ENCODE results near the gene BAMBI.

BAMBI gene

DNA sequence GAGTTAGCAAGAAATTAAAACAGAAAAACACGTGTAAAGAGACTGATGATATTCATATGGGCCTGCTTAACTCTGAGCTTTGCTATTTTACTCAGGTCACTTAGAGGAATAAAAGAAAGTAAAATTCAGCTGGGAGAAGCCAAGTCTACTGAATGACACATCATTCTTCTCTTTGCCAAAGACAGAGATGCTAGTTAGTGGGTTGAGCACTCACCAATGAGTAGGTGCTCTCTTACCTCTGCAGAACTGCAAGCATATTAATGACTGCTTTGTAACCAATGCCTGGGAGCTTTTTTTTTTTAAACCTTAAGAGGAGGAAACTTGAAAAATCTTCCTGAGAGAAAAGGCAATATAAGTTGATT lies 44.8 kb upstream of the BAMBI start:
- H3K27ac ChIP-seq (ENCODE audit: low read depth, low read length, poor library complexity, severe bottlenecking): no peak overlapping the region
- H4K20me1 ChIP-seq (ENCODE audit: insufficient read depth, low read length): no peaks in the 10 kb centered on the region
- H3F3A ChIP-seq (ENCODE audit: insufficient read depth, low read length): no peaks in the 10 kb centered on the region
- no peaks in the 10 kb centered on the region for H3K4me1 ChIP-seq (ENCODE audit: insufficient read depth, low read length, severe bottlenecking)
- H3K9me3 ChIP-seq (ENCODE audit: low read length): no peaks in the 10 kb centered on the region
- H2AFZ ChIP-seq (ENCODE audit: low read length): no peak overlapping the region
- no peaks in the 10 kb centered on the region for H3K9me2 ChIP-seq (ENCODE audit: low read depth, low read length)
- no peak overlapping the region for H3K4me2 ChIP-seq (ENCODE audit: low read length)
- H3K27me3 ChIP-seq (ENCODE audit: insufficient read depth, low read length): no peaks in the 10 kb centered on the region
- no peaks in the 10 kb centered on the region for H3K79me2 ChIP-seq (ENCODE audit: insufficient read depth, low read length)
- TF ChIP-seq EZH2 (IDR thresholded peaks at IDR 0.05; ENCODE audit: borderline replicate concordance, low read length): no peak
- TF ChIP-seq, protein P1, sequence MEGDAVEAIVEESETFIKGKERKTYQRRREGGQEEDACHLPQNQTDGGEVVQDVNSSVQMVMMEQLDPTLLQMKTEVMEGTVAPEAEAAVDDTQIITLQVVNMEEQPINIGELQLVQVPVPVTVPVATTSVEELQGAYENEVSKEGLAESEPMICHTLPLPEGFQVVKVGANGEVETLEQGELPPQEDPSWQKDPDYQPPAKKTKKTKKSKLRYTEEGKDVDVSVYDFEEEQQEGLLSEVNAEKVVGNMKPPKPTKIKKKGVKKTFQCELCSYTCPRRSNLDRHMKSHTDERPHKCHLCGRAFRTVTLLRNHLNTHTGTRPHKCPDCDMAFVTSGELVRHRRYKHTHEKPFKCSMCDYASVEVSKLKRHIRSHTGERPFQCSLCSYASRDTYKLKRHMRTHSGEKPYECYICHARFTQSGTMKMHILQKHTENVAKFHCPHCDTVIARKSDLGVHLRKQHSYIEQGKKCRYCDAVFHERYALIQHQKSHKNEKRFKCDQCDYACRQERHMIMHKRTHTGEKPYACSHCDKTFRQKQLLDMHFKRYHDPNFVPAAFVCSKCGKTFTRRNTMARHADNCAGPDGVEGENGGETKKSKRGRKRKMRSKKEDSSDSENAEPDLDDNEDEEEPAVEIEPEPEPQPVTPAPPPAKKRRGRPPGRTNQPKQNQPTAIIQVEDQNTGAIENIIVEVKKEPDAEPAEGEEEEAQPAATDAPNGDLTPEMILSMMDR (IDR thresholded peaks at IDR 0.05; ENCODE audit: low read length): no peak
- no peaks in the 10 kb centered on the region for H3K36me3 ChIP-seq (ENCODE audit: insufficient read depth, low read length)
- no peak overlapping the region for H3K9ac ChIP-seq (ENCODE audit: low read length)
- H3K4me3 ChIP-seq (ENCODE audit: low read depth, low read length, poor library complexity, severe bottlenecking): no peak overlapping the region

DNA sequence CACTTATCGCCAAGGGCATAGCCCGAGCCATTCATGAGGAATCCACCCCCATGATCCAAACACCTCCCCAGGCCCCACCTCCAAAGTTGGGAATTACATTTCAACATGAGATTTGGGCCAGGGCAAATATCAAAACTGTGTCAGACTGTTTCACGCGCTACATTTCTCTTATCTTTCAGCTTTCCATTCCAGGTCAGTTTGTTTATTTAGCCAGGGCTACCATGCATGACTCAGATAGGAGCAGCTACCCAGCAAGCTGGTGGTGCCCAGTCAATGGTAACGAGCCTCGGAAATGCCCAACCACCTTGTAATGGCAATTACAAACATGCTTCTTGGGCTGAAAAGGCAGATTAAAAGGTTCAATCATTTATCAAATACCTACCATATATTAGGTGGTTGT lies 43.6 kb upstream of the BAMBI start:
- no peak overlapping the region for H3K27ac ChIP-seq (ENCODE audit: low read depth, low read length, poor library complexity, severe bottlenecking)
- H3K4me2 ChIP-seq (ENCODE audit: low read length): no peak overlapping the region
- no peak overlapping the region for H3K9ac ChIP-seq (ENCODE audit: low read length)
- H3K79me2 ChIP-seq (ENCODE audit: insufficient read depth, low read length): no peaks in the 10 kb centered on the region
- H3K4me1 ChIP-seq (ENCODE audit: insufficient read depth, low read length, severe bottlenecking): no peaks in the 10 kb centered on the region
- no peaks in the 10 kb centered on the region for H3K27me3 ChIP-seq (ENCODE audit: insufficient read depth, low read length)
- H3K9me2 ChIP-seq (ENCODE audit: low read depth, low read length): no peaks in the 10 kb centered on the region
- TF ChIP-seq, protein P1 (IDR thresholded peaks at IDR 0.05; ENCODE audit: low read length): no peak
- TF ChIP-seq EZH2 (IDR thresholded peaks at IDR 0.05; ENCODE audit: borderline replicate concordance, low read length): no peak
- H4K20me1 ChIP-seq (ENCODE audit: insufficient read depth, low read length): no peaks in the 10 kb centered on the region
- H3F3A ChIP-seq (ENCODE audit: insufficient read depth, low read length): no peaks in the 10 kb centered on the region
- H3K36me3 ChIP-seq (ENCODE audit: insufficient read depth, low read length): no peaks in the 10 kb centered on the region
- no peak overlapping the region for H3K4me3 ChIP-seq (ENCODE audit: low read depth, low read length, poor library complexity, severe bottlenecking)
- H3K9me3 ChIP-seq (ENCODE audit: low read length): no peaks in the 10 kb centered on the region
- H2AFZ ChIP-seq (ENCODE audit: low read length): no peak overlapping the region

DNA sequence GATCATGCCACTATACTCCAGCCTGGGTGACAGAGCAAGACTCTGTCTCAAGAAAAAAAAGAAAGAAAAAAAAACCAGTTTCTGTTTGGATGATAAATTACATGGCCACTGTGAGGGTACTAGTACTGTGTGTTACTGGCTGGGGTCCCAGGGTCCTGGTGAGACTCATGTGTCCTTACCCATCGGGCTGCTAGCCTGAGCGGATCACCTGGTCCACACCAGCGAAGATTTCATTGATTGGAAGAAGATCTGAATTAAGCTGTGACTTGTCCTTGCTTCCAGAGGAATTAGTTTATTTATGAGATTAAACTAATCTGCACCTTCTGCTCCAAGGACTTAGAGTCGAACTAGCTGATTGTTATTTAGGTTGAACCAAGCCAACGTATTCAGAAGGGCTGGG lies 40.0 kb upstream of the BAMBI start:
- Histone ChIP-seq H3K9ac (ENCODE audit: low read length) (no peak overlapping the region), H2AFZ (ENCODE audit: low read length) (no peak overlapping the region), H3K27me3 (ENCODE audit: insufficient read depth, low read length) (no peaks in the 10 kb centered on the region), H3K9me2 (ENCODE audit: low read depth, low read length) (no peaks in the 10 kb centered on the region), H3K4me2 (ENCODE audit: low read length) (no peak overlapping the region), H3K79me2 (ENCODE audit: insufficient read depth, low read length) (no peaks in the 10 kb centered on the region), H3F3A (ENCODE audit: insufficient read depth, low read length) (no peaks in the 10 kb centered on the region), H4K20me1 (ENCODE audit: insufficient read depth, low read length) (no peaks in the 10 kb centered on the region), H3K4me3 (ENCODE audit: low read depth, low read length, poor library complexity, severe bottlenecking) (no peak overlapping the region), H3K36me3 (ENCODE audit: insufficient read depth, low read length) (no peaks in the 10 kb centered on the region), H3K9me3 (ENCODE audit: low read length) (no peaks in the 10 kb centered on the region), H3K27ac (ENCODE audit: low read depth, low read length, poor library complexity, severe bottlenecking) (no peak overlapping the region), H3K4me1 (ENCODE audit: insufficient read depth, low read length, severe bottlenecking) (no peaks in the 10 kb centered on the region)
- TF ChIP-seq, protein P1 (IDR thresholded peaks at IDR 0.05; ENCODE audit: low read length): no peak
- no peak for TF ChIP-seq EZH2 (IDR thresholded peaks at IDR 0.05; ENCODE audit: borderline replicate concordance, low read length)
